ENCODE measurements around the gene TGM2. TPM values are rescaled to one million over a fixed set of nuclear protein-coding genes. Genes with fewer than 3 reads are reported as not detected.

Gene TGM2
- total RNA-seq, 1 donor from 2014 or later, result 4.8 TPM

DNA sequence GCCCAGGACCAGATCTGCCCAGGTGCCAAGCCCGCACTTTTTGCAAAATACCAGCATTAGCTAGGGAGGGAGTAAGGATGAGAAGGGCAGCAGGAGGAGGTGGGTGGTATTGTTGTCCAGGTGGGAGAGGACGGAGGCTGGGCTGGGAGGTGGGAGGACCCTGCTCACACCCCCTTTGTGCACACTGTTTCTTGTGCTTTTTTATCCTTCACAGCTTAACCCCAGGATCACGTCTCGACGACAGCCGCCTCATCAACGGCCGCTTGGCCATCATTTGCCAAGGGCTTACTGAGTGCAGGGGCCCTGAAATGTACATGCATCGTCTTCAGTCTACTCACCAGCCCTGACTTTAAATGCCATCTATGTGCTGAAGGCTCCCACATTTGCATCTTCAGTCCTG, 12.1 kb upstream of the TGM2 start:
- no peak for DNase-seq

DNA sequence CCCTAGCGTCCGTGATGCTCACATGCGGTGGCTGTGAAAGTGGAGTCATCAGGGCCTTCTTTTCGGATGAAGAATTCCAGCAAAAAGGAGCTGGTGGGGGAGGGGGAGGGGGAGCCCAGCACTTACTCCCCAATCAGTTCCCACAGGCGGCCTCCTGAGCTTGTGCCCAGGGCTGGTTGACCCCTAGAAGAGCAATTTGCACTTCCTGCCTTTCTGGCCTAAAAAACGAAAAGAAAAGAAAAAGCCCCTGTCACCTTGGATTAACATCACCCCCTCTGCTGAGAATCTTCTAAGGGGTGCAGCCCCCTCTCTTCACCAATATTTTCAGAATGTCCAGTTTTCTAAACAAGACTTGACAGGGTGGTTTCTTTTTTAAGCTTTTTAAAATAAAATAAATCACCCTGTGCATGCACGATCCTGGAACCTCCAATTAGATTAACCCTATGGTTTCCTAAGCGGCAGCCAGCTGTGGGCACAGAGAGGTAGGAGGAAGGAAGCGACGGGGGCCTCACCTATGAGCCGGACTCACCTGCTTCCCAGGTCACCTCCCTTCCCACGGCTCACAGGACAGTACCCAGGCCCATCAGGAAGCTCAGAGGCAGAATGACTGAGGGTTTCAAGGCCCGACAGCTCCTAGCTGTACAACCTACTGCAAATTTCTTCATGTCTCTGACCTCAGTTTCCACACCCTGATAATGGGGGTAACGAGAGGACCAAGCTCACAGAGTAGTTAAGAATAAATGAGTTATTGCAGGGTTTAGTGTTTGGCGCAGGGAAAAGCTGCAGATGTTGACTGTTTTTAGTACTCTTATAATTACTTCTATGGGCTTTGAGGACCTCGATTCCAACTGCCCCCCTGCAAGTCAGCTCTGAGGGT, 10.5 kb upstream of the TGM2 start:
- no peak for DNase-seq

DNA sequence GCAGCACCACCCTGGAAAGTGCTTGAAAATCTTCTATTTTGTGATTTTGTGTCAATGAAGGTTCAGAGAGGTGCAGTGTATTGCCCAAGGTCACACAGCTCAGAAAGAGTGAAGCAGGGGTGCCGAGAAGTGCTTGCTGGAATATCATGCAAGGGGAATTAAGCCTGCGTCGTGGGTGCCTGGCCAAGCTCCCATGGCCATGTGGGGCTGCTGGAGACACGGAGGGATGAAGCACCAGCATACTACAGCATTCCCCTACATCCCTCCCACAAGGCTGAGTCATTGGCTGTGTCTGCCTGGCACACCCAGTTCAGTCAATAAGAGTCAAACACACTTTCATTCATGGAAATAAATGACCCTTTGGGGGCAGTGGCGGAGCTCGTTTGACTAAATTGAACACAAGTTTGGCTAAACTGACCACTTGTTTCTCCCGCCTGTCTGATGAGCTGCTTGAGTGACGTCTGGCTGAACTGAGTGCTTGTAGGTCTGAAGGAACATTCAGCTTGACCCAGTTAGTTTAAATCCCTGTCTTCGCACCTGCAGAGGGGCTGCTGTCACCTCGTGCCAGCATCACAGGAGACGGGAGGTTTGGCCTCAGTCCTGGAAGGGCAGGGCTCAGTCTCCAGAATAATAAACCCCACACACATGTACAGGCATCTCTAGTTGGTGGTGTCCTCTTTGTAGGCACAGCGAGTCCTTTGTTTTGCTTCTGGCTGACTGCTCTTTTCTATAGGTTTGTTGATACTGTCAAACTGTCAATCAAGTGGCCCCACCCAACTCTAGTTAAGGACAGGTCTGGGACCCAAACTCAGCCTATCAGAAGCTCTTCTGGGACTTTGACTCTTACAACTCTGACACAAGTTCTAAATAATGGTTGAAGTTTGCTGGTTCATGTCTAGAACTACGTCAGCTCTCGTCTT, 8.4 kb upstream of the TGM2 start:
- no peak for DNase-seq

DNA sequence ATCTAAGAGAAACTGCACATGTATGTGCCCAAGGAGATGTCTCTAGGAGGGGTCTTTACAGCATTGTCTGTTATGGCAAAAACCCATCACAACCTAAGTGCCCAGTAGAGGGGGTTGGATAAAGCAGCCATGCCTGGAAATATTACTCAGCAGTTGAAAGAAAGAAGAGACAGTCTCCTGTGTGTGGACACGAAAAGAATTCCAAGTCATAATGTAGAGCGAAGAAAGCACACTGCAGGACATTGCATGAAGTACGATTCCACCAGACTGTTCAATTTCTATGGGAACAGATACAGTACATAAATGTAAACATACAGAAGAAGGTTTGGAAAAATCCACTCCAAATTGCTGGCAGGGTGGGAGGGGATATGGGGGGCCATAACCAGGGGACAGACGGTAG, 7.3 kb upstream of the TGM2 start:
- no peak for DNase-seq

DNA sequence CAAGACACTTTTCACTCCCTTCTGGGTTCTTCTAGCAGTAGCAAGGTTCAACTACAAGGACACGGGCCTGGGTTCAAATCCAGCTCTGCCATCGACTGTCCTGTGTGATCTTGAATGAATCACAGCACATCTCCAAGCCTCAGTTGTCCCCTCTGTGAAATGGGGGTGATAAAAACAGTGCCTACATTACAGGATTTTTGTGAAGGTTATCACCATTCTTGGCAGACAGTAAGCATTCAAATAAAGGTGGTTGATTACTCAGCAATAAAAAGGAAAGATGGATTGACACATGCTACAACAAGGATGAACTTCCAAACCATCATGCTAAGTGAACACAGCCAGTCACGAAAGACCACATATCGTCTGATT, 6.6 kb upstream of the TGM2 start:
- DNase-seq, result no peak

DNA sequence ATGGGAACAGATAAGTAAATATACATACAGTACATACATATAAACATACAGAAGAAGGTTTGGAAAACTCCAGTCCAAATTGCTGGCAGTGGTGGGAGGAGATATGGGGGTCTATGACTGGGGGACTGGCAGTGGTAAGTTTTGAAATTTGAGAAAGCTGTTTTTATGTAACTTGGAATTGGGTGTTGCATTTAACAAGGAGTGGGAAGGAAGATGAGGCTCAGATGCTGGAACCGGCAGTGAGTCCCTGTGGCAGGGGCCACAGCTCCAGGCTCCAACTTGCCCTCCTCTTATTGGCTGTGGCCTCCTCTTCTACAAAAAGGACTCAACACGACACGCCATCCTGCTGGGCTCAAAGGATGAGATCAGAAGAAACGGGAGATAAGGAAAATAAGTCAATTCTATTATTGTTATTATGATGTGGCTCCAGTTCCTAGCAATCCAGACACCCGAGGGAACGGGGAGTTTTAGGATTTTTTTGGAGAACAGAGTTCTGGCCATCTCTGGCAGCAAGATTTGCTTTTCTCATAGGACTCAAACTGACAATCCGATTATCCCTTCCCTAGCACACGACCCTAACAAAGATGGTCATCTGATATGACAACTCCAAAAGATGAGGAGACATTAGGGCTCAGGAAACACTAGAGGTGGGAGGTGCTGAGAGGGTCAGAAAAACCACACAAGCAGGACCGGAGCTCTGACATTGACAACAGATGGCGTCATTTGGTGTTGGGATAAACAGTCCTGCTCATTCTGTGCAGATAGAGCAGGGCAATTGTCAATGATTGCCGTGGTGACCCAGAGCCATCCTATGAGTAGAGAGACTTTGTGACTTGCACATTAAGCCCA, 6.0 kb upstream of the TGM2 start:
- DNase-seq, result no peak

DNA sequence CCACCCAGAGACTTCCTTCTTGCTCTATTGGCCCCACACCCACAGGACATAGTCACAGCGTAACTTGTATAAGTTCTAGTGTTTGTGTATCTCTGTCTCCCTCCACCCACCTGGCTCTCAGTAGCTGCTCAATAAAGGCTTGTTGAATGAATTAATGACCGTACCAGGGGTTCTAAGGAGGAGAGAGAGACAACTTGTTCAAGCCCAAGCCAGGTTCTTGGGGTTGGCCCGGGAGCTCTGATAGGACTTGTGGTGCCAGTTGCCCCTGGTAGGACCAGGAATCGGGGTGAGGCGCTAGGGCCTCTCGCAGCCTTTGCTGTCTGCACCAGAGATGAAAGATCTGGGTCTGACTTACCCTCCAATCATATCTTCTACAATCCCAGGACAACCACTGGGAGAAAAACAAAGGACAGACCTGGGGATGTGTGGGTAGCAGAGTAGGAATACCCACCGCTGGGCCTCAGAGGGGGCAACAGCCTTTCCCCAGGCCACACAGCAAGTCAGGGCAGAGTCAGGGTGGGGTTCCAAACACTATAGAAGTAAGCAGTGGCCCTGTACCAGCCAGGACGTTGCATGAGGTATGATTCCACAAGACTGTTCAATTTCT, 5.3 kb upstream of the TGM2 start:
- DNase-seq, result no peak

DNA sequence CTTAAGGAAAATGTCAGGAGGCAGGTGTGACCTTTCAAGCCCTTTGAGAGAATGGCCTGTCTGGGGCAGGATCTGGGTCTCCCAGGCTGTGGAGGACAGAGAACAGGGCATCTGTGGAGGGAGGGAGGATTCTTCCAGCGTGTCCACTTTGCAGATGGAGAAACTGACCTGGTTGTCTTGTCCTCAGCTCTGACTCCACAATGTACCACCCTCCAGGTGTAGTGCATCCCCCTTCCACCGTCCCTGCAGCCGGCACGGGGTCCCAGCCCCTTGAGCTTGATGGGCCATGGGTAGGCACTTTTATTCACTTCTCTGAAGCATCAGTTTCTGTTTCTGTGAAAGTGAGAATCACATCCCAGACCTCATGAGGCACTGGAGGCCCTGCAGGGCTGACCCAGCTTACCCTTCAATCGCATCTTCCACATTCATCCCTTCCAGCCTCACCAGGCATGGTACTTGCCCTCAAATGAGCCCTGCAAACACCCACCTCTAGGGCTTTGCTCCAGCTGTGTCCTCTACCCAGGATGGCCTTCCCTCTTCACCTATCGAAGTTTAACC, 4.6 kb upstream of the TGM2 start:
- DNase-seq, result no peak

DNA sequence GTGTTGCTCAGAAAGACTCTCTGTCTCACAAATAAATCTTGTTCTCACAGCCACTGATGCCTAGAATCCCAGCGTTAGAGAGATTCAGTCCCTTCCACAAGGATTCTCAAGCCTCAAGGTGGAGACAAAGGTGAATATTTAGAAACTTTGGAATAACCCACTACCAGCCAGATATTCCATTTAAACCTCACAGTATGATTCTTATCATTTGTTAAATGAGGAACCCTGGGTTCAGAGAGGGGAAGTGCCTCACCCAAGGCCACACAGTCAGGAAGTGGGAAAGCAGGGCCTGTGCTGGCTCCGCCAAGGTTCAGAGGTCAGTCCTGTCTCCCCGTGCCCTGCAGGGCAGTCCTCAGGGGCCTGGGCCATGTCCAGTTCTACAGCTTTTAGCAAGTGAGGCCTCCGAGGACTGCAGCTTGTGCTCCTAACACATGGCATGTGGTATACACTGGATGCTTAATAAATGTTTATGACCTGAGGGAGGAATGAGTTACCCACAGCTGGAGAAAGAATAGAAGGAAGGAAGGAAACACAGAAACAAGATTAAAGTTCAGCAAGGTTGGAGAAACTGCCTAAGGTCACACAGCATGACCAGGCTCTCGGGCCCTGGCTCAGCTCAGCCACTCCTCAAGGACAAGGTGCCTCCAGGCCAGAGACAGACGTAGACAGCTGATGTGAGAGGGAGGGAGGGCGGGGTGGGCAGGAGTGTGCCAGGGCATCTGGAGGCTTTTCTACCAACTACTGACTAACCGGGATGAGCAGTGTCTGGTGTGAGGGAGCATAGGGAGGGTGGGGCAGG, 3.9 kb upstream of the TGM2 start:
- DNase-seq, result no peak

DNA sequence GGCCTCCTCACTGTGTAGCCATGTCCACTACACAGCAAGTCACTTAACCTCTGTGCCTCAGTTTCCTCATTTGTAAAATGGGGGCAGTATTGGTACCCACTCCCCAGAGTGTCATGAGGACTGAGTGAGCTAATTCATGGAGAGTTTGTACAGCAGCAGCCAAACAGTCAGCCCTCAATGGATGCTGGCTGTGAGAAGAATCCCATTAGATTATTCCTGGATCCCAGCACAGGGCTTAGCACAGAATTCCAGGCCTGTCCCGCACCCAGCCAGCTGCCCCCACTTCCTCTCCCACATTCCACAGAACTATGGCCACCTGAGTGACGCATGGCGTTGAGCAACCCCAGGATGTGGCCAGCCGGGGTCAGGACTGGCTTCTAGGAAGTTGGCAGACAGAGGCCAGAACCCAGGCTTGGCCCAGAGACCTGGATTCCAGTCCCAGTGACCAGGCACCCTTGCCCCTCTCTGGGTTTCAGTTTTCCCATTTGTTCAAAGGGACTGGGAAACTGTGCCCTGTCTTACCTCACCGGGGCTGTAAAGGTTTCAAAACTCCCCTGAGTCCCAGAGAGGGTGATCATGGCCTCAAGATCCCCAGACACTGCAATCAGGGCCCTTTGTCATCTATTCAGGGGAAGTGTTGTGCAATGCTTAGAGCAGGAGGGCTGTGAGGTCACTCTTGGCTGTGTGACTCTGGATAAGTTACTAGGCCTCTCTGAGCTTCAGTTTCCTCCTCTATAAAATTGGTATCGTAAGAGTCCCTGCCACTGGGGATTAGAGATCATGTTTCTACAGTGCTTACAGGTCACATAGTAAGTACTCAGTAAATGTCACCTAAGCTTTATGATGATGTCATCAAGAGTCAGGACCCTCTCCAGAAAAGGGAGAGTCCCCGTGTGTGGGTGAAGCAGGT, 3.0 kb upstream of the TGM2 start:
- no peak for DNase-seq

DNA sequence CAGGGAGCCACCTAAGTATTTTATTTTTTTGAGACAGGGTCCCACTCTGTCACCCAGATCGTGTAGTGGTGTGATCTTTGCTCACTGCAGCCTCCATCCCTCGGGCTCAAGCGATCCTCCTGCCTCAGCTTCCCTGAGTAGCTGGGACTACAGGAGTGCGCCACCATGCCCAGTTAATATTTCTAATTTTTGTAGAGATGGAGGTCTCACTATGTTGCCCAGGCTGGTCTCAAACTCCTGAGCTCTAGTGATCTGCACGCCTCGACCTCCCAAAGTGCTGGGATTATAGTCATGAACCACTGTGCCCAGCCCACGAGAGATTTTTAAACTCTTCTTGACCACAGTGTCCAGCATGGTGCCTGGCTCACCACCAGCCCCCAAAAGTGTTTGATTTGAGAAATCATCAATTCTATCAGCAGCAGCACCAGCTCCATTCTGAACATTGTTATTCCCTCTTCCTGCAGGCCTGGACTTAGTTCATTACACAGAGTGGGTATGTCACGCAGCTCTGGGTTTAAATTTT, 2.3 kb upstream of the TGM2 start:
- no peak for DNase-seq

DNA sequence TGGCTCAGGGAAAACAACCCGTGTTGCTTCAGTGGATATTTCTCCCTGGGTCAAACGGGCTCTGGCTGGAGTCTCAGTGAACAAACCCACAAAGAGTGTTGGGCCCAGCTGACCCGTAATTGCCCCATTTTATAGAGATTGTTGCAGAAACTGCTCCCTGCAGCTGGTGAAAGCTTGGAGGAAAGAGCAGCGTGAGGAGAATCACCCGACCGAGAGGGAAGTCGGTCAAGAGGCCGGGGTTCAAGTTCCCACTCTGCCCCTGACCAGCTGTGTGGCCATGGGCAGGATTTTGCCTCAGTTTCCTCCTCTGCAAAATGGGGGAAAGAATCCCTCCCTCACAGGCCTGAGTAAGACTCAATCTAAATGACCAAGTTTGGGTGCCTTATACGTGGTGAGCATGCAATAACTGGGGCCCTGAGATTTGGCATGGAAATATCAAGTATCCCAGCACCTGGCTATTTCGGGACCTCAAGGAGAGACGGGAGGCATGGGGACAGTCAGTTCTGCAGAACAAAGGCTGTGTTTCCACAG, 1.7 kb upstream of the TGM2 start:
- no peak for DNase-seq

DNA sequence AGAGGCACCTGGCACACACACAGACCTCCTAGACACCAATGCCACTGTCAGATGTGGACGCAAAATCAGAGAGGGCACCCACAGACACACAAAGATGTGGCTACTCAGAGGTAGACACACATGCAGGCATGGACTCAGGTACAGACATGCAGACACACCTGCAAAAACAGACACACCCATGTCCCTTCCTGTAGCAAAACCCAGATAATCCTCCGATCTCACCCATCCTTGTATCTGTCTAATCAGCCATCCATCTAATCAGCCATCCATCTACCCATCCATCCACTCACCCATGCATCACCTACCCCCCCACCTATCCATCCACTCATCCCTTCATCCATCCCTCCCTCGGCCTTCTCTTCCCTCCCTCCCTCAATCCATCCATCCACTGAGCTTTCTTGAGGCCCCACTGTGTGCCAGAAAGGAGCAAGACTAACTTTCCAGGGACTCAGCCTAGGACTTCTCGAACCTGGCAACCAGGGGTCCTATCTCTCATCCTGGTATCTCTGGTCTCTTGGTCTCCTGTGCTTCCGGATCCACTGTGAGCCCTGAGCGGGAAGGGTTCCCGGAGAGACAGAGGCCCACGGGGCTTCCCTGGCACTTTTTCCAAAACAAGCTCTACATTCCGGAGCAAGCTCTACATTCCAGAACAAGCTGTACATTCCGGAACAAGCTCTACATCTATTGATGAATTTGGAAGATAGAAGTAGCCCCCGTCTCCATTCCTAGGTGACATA, 1.1 kb upstream of the TGM2 start:
- peak; percentile 11 for DNase-seq

DNA sequence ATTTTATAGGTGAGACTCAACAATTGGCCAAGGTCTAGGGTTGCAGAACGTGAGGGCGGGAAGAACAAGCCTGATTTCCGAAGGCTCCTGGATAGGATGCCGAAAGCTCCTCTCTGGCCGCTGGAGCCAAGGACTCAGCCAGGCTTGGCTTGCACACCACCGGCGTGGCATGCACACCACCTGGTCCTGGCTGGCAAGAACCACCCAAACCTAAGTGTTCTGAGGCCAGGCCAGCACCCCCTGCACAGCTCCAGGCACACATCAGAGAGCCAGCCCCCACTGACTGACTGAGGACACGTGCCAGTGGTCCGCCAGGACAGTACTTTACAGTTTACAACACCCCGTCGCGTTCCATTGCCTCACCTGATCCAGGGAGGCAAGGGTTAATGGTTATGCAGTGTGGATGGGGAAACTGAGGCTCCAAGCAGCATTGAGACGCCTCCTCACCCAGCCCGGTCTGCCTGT, 414 bp downstream of the TGM2 start:
- no peak for DNase-seq

DNA sequence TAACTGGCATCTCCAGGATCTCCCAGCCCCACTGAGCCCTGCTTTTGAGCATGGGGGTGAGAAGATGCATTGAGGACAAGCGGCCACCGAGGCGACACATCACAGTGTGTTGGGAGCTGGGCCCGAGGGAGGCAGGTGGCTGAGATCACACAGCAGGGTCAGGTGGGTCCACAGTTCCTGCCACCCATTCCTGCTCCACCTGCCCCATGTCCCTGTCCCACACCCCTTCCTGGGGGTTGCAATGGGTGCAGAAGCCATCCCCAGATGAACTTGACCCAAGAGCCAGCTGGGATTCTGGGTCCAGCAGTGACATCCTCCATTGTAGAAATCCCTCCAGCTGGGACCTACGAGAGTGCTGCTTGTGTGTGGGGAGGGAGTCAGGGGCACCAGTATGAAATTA, 1.0 kb downstream of the TGM2 start:
- no peak for DNase-seq

DNA sequence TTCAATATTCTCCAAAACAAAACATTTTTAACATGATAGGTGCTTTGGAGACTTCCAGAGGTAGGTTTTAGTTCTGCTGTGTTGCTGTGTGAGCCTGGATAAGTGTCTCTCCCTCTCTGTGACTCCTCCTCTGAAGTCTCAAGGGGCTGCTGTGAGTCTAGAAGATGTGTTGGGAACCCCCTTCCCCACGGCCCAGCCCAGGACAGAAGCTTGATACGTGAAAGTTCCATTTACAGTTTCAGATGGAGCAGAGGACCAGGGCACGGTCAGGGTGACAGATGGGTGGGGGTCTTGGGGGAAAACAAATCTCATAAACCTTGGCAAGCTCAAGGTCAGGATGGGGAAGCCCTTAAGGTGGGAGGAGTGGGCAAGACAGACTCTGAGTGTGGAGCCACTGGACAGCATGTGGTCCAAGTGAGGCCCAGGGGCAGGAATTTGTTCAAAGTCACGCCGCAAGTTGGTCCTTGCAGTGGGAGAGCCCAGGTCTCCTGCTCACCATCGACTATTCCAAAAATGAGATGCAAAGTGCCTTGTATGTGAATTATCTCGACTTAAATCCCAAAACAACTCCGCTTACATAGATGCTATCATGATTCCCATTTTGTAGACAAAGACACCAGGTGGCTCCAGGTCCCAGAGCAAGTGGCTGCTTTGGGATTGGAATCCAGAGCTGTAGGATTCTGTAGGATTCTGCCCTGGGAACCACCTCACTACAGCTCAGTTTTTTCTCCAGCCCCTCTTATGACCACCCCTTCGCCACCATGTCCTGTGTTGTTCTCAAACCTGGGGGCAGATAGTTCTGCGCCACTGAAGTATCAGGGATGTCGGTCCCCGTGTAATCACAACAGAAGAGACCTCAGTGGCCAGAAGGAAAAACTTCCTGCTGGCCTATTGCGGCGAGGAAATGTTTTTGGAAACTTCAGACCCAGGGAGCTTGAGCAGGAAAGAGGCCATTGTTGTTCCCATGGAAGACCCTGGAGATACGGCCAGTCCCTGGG, 1.9 kb downstream of the TGM2 start:
- no peak for DNase-seq

DNA sequence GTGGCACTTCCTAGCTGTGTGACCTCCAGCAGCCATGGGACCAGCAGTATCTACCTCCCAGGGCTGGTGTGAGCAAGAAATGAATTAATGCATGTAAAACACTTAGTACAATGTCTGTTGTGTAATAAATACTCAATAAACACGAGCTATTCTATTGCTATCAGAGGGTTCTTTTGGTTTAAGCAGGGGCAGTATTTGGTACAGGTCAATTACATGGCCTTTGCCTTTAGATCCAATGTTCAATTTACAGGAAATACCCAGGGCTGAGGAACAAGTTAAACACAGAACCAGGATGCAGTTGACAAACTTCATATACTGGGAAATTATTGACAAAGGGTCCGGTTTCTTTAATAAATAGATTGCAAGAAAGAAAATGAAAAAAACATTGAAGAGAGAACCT, 2.9 kb downstream of the TGM2 start:
- DNase-seq, result no peak

All from skin of body (tissue), 2 donors.